AG04449 (cell line): ENCODE data around the gene GPM6B.

Experiments used
- CTCF ChIA-PET: fragments of 350-600 bp; formaldehyde crosslinking; extraction: SDS; loops from one replicate; lab custom pipeline; 2021; ENCODE audit warnings: antibody characterized with exemption; lab: Yijun Ruan, JAX
- POLR2A ChIA-PET: fragments of 400-600, 350-600 bp; formaldehyde crosslinking; extraction: SDS; loops from one replicate; lab custom pipeline; 2020; ENCODE audit warnings: antibody characterized with exemption, inconsistent platforms; lab: Yijun Ruan, JAX
- DNase-seq: peaks from one replicate; pipeline ENCODE4 v3.0.0-alpha.2; 2010; ENCODE audit warnings: low read depth, low spot score
- H3K4me3 ChIP-seq: 2 replicates; pipeline ENCODE4 v1.5.1; 2011; ENCODE audit warnings: low read depth, mild to moderate bottlenecking, control low read depth, low read length
- TF ChIP-seq, protein P1 (sequence below): IDR thresholded peaks from one replicate; pipeline ENCODE4 v1.5.1; 2011; ENCODE audit warnings: mild to moderate bottlenecking, moderate library complexity, low read length, control low read depth, inconsistent platforms; ENCODE audit not compliant: insufficient read depth; ENCODE audit errors: missing control alignments

Gene GPM6B

GRCh38 chrX:13770013-13770535 is 46.8 kb downstream of the GPM6B start:
- TF ChIP-seq, protein P1, sequence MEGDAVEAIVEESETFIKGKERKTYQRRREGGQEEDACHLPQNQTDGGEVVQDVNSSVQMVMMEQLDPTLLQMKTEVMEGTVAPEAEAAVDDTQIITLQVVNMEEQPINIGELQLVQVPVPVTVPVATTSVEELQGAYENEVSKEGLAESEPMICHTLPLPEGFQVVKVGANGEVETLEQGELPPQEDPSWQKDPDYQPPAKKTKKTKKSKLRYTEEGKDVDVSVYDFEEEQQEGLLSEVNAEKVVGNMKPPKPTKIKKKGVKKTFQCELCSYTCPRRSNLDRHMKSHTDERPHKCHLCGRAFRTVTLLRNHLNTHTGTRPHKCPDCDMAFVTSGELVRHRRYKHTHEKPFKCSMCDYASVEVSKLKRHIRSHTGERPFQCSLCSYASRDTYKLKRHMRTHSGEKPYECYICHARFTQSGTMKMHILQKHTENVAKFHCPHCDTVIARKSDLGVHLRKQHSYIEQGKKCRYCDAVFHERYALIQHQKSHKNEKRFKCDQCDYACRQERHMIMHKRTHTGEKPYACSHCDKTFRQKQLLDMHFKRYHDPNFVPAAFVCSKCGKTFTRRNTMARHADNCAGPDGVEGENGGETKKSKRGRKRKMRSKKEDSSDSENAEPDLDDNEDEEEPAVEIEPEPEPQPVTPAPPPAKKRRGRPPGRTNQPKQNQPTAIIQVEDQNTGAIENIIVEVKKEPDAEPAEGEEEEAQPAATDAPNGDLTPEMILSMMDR: no peak
- no peak for DNase-seq
- CTCF ChIA-PET: interaction anchor here (1.0 to 1.1 kb wide), 2 partner anchors 22 to 262 kb away, joined by 3 read pairs; no protein-coding TSS in a partner anchor
- no peak overlapping the region for H3K4me3 ChIP-seq
- POLR2A ChIA-PET: no interaction called here

DNA sequence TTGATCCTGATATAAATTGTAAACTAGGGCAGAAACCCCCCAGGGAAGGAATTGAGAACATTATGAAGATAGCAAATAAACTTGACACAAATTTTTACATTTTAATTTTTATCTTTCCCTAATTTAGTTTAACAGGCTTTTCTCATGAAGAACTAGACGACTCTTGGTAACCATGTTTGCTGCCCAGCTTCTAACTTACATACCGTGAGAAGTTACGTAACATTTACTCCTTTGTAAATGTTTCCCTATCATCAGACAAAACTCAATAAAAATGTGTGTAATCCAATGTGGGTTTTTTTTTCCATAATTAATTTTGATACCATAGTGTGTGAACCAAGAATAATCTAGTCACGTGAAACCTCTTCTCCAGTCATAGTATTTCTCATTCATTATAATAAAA is 48.0 kb downstream of the GPM6B start:
- no peak overlapping the region for H3K4me3 ChIP-seq
- CTCF ChIA-PET: no interaction called here
- POLR2A ChIA-PET: no interaction called here
- TF ChIP-seq, protein P1: no peak
- DNase-seq: no peak

DNA sequence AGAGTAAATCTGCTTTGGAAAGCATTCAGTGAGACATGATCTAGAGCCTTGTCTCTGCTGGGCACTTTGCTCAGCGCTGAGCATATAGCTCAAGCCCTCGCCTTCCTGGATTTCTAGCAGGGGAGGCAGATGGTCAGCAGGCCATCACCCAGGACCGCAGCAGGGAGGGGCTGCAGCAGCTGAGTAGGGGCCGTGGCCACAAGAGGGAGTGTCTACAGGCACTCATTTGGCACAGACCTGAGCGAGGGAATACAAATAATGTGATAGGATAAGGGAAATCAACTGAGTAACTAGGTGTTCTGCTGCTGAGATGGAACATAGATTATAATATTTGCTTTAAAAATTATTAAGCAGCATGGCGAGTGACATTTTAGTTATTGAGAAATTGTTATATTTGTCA is 52.1 kb downstream of the GPM6B start:
- ChIA-PET POLR2A (no interaction called here), CTCF (interaction anchor here (1.5 kb wide), 1 partner anchor 15 kb away, joined by 4 read pairs; no protein-coding TSS in a partner anchor)
- TF ChIP-seq, protein P1: no peak
- no peak overlapping the region for H3K4me3 ChIP-seq
- no peak for DNase-seq

DNA sequence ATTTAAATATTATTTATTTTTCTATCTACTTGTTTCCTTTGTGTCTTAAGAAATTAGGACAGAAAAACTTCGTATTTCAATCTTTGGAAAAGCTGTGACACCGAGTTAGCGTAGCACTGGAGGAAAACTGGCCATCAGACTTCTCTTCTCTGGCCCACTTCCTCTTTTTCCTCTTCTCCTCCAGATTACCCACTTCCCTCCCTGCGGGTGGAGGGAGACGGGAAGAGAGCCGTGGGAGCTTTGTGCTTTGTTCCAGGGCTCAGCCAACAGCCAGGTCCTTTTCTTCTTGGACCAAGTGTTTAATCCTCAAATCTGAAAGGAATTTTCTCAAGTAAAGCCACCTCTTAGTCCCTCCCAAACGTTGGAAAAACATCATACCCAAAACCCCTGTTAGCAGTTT is 52.6 kb downstream of the GPM6B start:
- ChIA-PET POLR2A (no interaction called here), CTCF (interaction anchor here (0.6 to 1.5 kb wide), 2 partner anchors 15 to 341 kb away, joined by 3 to 4 read pairs; no protein-coding TSS in a partner anchor)
- TF ChIP-seq, protein P1: no peak
- H3K4me3 ChIP-seq: no peak overlapping the region
- no peak for DNase-seq

DNA sequence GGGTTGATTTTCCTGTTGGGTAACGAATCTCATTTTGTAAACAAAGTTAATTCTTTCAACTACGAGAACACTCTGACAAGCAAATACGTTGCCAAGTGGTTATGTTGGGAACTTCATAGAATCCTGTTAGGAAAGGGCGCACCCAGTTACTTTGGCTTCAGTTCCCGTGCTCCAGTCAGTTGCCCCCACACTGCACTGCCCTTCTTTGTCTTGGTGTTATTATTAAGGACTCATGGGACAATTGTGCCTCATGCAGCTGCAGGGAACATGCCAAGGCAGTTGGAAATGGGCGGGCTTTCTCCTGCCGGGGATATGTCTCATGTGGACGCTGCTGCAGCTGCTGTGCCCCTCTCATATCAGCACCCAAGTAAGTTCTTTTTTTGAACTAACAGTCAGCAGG is 53.4 kb downstream of the GPM6B start:
- POLR2A ChIA-PET: no interaction called here
- CTCF ChIA-PET: interaction anchor here (1.5 kb wide), 1 partner anchor 14 kb away, joined by 4 read pairs; no protein-coding TSS in a partner anchor
- no peak for DNase-seq
- H3K4me3 ChIP-seq: no peak overlapping the region
- TF ChIP-seq, protein P1: no peak

GRCh38 chrX:13761606-13762414 is 55.1 kb downstream of the GPM6B start:
- TF ChIP-seq, protein P1: no peak
- DNase-seq: no peak
- no peak overlapping the region for H3K4me3 ChIP-seq
- ChIA-PET POLR2A (no interaction called here), CTCF (interaction anchor here (0.6 to 1.0 kb wide), 3 partner anchors 10 to 266 kb away, joined by 3 to 4 read pairs (median 4); no protein-coding TSS in a partner anchor)
